GM12878 (cell line): Measurements from ENCODE around the gene GP9. TPM values are rescaled to one million over a fixed set of nuclear protein-coding genes. Genes with fewer than 3 reads are reported as not detected.

ENCODE experiments used
- CBX5 ChIP-seq: sonication (generic); IDR thresholded peaks from 2 replicates; pipeline ENCODE4 v1.6.1; 2016; ENCODE audit warnings: low read depth, moderate library complexity, mild to moderate bottlenecking, inconsistent platforms
- CREB1 ChIP-seq: IDR thresholded peaks from 2 replicates; pipeline ENCODE4 v1.6.1; 2012; ENCODE audit warnings: low read depth, mild to moderate bottlenecking, inconsistent platforms
- NFYB ChIP-seq: IDR thresholded peaks from 2 replicates; pipeline ENCODE4 v1.6.1; 2011; ENCODE audit warnings: low read depth, mild to moderate bottlenecking, low read length, improper control_type of control experiment, moderate library complexity; ENCODE audit not compliant: insufficient read depth
- RAD21 ChIP-seq: IDR thresholded peaks from 2 replicates; pipeline ENCODE4 v1.6.1; 2011; ENCODE audit warnings: mild to moderate bottlenecking, low read depth, low read length, moderate library complexity; ENCODE audit not compliant: insufficient read depth
- RUNX3 ChIP-seq: IDR thresholded peaks from 2 replicates; pipeline ENCODE4 v1.6.1; 2012; ENCODE audit warnings: low read length, inconsistent platforms
- SMAD5 ChIP-seq: IDR thresholded peaks from 2 replicates; pipeline ENCODE4 v1.6.1; 2016; ENCODE audit warnings: antibody characterized with exemption, low read depth
- SPI1 ChIP-seq: IDR thresholded peaks from 2 replicates; pipeline ENCODE4 v1.6.1; 2011; ENCODE audit warnings: low read depth, mild to moderate bottlenecking, low read length, moderate library complexity, borderline replicate concordance; ENCODE audit not compliant: insufficient read depth
- ZZZ3 ChIP-seq: IDR thresholded peaks from 2 replicates; pipeline ENCODE4 v1.6.1; 2011; ENCODE audit warnings: low read depth; ENCODE audit not compliant: control insufficient read depth, insufficient read length
- polyA plus RNA-seq, 11 experiments: library from polyadenylated mRNA; depleted of rRNA in 4 of 11; unstranded in 6 of 11; stranded (reverse) in 5 of 11; fragments of >200 nt; fragmentation: Nextera tagmentation in 4 of 11; fragmentation: Illumina TruSeq in 1 of 11; extraction: Ambion mirVana in 4 of 11; extraction: Trizol in 1 of 11; gene quantifications; 1 replicate in 1 of 11; 2 replicates in 10 of 11; pipeline versions ENCODE4 v1.2.1 to v1.2.3, GENCODE V29; 2011 to 2016; ENCODE audit warnings: inconsistent platforms in 2 of 11, missing spikeins in 2 of 11, low read depth in 1 of 11
- total RNA-seq, 4 experiments: library from RNA; depleted of rRNA in 3 of 4; stranded (reverse); fragments of >200 nt in 3 of 4; fragmentation: Illumina TruSeq in 1 of 4; extraction: Trizol in 1 of 4; gene quantifications; 2 replicates each; pipeline versions ENCODE4 v1.2.1 to v1.2.3, GENCODE V29; 2013 to 2021
- TF ChIP-seq, protein P1 (sequence below): fragments of 450-650 bp; IDR thresholded peaks from 2 replicates; pipeline ENCODE4 v1.6.1; 2017; ENCODE audit warnings: low read depth, mild to moderate bottlenecking, moderate library complexity
- TF ChIP-seq, protein P2 (sequence below): fragments of 450-650 bp; IDR thresholded peaks from 2 replicates; pipeline ENCODE4 v1.6.1; 2016; ENCODE audit warnings: mild to moderate bottlenecking

The GP9 gene
- total and polyA plus RNA-seq, 10 of the 15 experiments (the other 5 are each of a cell fraction or from before 2014, with no cell fraction given), result 0.15 TPM; not detected in 9

DNA sequence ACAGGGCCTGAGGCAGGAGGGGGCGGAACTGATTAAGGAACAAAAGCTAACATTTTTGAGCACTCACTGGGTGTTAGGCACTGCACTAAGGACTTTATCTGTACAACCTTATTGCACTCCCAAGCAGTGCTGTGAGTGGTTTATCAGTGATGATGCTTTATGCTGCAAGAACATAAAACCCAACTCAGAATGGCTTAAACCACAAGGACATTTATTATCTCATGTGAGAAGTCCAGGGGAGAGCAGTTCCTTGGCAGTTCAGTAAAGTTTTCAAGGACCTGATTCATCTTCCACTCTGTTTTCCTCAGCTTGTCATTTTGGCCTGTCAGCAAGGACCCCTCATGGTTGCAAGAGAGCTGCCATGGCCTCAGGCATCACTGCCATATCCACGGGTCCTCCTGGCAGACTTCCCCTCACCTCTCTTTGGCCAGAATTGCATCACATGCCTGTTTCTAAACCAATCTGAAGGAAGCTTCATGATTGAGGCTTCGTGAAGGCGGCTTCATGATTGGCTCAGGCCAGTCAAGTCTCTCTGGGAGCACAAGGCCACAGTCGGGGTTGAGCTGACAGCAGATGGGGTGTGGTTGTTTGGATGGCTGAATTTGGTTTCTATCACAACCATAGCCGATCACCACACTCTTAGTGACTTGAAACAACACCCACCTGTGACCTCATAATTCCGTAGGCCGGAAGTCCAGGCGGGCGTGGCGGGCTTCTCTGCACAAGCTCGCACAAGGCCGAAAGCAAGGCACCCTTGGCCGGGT lies 43.7 kb upstream of the GP9 start (continued):
- TF ChIP-seq, protein P1, sequence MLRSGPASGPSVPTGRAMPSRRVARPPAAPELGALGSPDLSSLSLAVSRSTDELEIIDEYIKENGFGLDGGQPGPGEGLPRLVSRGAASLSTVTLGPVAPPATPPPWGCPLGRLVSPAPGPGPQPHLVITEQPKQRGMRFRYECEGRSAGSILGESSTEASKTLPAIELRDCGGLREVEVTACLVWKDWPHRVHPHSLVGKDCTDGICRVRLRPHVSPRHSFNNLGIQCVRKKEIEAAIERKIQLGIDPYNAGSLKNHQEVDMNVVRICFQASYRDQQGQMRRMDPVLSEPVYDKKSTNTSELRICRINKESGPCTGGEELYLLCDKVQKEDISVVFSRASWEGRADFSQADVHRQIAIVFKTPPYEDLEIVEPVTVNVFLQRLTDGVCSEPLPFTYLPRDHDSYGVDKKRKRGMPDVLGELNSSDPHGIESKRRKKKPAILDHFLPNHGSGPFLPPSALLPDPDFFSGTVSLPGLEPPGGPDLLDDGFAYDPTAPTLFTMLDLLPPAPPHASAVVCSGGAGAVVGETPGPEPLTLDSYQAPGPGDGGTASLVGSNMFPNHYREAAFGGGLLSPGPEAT, result no peak
- TF ChIP-seq, protein P2, sequence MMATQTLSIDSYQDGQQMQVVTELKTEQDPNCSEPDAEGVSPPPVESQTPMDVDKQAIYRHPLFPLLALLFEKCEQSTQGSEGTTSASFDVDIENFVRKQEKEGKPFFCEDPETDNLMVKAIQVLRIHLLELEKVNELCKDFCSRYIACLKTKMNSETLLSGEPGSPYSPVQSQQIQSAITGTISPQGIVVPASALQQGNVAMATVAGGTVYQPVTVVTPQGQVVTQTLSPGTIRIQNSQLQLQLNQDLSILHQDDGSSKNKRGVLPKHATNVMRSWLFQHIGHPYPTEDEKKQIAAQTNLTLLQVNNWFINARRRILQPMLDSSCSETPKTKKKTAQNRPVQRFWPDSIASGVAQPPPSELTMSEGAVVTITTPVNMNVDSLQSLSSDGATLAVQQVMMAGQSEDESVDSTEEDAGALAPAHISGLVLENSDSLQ, result peak; percentile 40
- 0 out of 2 replicates have a peak, but pooled peaks have one; percentile 52 for TF ChIP-seq CBX5
- TF ChIP-seq RUNX3, result peak; percentile 51
- peak; percentile 76 for TF ChIP-seq CREB1
- peak; percentile 79 for TF ChIP-seq NFYB
- no peak for TF ChIP-seq SMAD5
- TF ChIP-seq RAD21, result no peak
- no peak for TF ChIP-seq ZZZ3
- 0 out of 2 replicates have a peak, but pooled peaks have one; percentile 23 for TF ChIP-seq SPI1
